H9 (cell line): ENCODE results near the gene CACNA1A. TPM values are rescaled to one million over a fixed set of nuclear protein-coding genes. Genes with fewer than 3 reads are reported as not detected.

Experiments used
- DNase-seq: peaks from one replicate; pipeline ENCODE4 v3.0.0-alpha.2; 2017
- H2AFZ ChIP-seq: one replicate; pipeline ENCODE4 v1.6.1; 2013; ENCODE audit warnings: mild to moderate bottlenecking, low read length, control low read depth, moderate library complexity
- H2AK5ac ChIP-seq: 2 replicates; pipeline ENCODE4 v1.6.1; 2013; ENCODE audit warnings: low read length, control low read depth, mixed read lengths; ENCODE audit not compliant: insufficient read length
- H2BK120ac ChIP-seq: one replicate; pipeline ENCODE4 v1.6.1; 2013; ENCODE audit warnings: low read depth, mild to moderate bottlenecking, low read length, control low read depth, inconsistent platforms; ENCODE audit not compliant: poor library complexity, severe bottlenecking
- H2BK12ac ChIP-seq: 2 replicates; pipeline ENCODE4 v1.6.1; 2013; ENCODE audit warnings: low read length, control low read depth, mixed read lengths, low read depth; ENCODE audit not compliant: insufficient read length
- H2BK15ac ChIP-seq: 2 replicates; pipeline ENCODE4 v1.6.1; 2013; ENCODE audit warnings: low read depth, low read length, control low read depth
- H2BK20ac ChIP-seq: one replicate; pipeline ENCODE4 v1.6.1; 2013; ENCODE audit warnings: low read depth, mild to moderate bottlenecking, low read length, control low read depth, inconsistent platforms; ENCODE audit not compliant: poor library complexity, severe bottlenecking
- H2BK5ac ChIP-seq: 2 replicates; pipeline ENCODE4 v1.6.1; 2013; ENCODE audit warnings: low read length, control low read depth, mixed read lengths; ENCODE audit not compliant: insufficient read length
- H3K14ac ChIP-seq: 2 replicates; pipeline ENCODE4 v1.6.1; 2013; ENCODE audit warnings: low read length, control low read depth; ENCODE audit not compliant: insufficient read depth
- H3K18ac ChIP-seq: 2 replicates; pipeline ENCODE4 v1.6.1; 2013; ENCODE audit warnings: low read depth, mild to moderate bottlenecking, mixed read lengths, low read length, control low read depth; ENCODE audit not compliant: insufficient read length
- H3K23ac ChIP-seq: 2 replicates; pipeline ENCODE4 v1.6.1; 2013; ENCODE audit warnings: low read length, control low read depth, mixed read lengths, low read depth; ENCODE audit not compliant: insufficient read length
- H3K23me2 ChIP-seq: 2 replicates; pipeline ENCODE4 v1.6.1; 2013; ENCODE audit warnings: low read depth, mild to moderate bottlenecking, mixed read lengths, low read length, control low read depth; ENCODE audit not compliant: insufficient read length, poor library complexity, severe bottlenecking
- H3K27ac ChIP-seq: 2 replicates; pipeline ENCODE4 v1.5.1; 2013; ENCODE audit warnings: low read length, control low read depth, mixed read lengths, low read depth; ENCODE audit not compliant: insufficient read length
- H3K27me3 ChIP-seq: 2 replicates; pipeline ENCODE4 v1.6.1; 2013; ENCODE audit warnings: low read length, control low read depth, inconsistent platforms; ENCODE audit not compliant: insufficient read depth
- H3K4ac ChIP-seq: 2 replicates; pipeline ENCODE4 v1.6.1; 2013; ENCODE audit warnings: low read depth, mild to moderate bottlenecking, control low read depth, inconsistent platforms, low read length, moderate library complexity
- H3K4me1 ChIP-seq: 2 replicates; pipeline ENCODE4 v1.6.1; 2013; ENCODE audit warnings: low read length, control low read depth, inconsistent platforms; ENCODE audit not compliant: insufficient read depth
- H3K4me2 ChIP-seq: 2 replicates; pipeline ENCODE4 v1.6.1; 2013; ENCODE audit warnings: low read length, control low read depth, mixed read lengths; ENCODE audit not compliant: insufficient read length, insufficient read depth
- H3K56ac ChIP-seq: 2 replicates; pipeline ENCODE4 v1.6.1; 2013; ENCODE audit warnings: low read depth, mild to moderate bottlenecking, mixed read lengths, low read length, control low read depth; ENCODE audit not compliant: insufficient read length
- H3K79me1 ChIP-seq: 2 replicates; pipeline ENCODE4 v1.6.1; 2013; ENCODE audit warnings: low read depth, mild to moderate bottlenecking, moderate library complexity, low read length, control low read depth, inconsistent platforms; ENCODE audit not compliant: insufficient read depth, poor library complexity, severe bottlenecking
- H3K79me2 ChIP-seq: 2 replicates; pipeline ENCODE4 v1.6.1; 2013; ENCODE audit warnings: low read length, control low read depth, inconsistent platforms; ENCODE audit not compliant: insufficient read depth
- H3K9ac ChIP-seq: 2 replicates; pipeline ENCODE4 v1.6.1; 2013; ENCODE audit warnings: low read length, control low read depth, mixed read lengths; ENCODE audit not compliant: insufficient read length; ENCODE audit errors: extremely low read depth
- H3K9me3 ChIP-seq: one replicate; pipeline ENCODE4 v1.6.1; 2013; ENCODE audit warnings: low read depth, low read length, inconsistent platforms; ENCODE audit not compliant: control insufficient read depth
- H3T11ph ChIP-seq: one replicate; pipeline ENCODE4 v1.6.1; 2013; ENCODE audit warnings: mild to moderate bottlenecking, low read length, control low read depth, inconsistent platforms
- H4K20me1 ChIP-seq: one replicate; pipeline ENCODE4 v1.6.1; 2013; ENCODE audit not compliant: control insufficient read depth, insufficient read length, insufficient read depth
- H4K5ac ChIP-seq: 2 replicates; pipeline ENCODE4 v1.6.1; 2013; ENCODE audit warnings: low read depth, mild to moderate bottlenecking, mixed read lengths, low read length, control low read depth; ENCODE audit not compliant: insufficient read length
- H4K8ac ChIP-seq: replicated peaks from 2 replicates; pipeline ENCODE4 v1.6.1; 2013; ENCODE audit warnings: low read length, control low read depth, mixed read lengths, low read depth; ENCODE audit not compliant: insufficient read length
- H4K91ac ChIP-seq: 2 replicates; pipeline ENCODE4 v1.6.1; 2013; ENCODE audit warnings: low read depth, mild to moderate bottlenecking, moderate library complexity, mixed read lengths, low read length, control low read depth; ENCODE audit not compliant: insufficient read length
- H3K27ac Mint-ChIP-seq, 3 experiments: 2 replicates in 2 of 3; 3 replicates in 1 of 3; pipeline ENCODE4 v1.8.0; 2020 to 2021; ENCODE audit warnings: mixed read lengths in 3 of 3, mild to moderate bottlenecking in 1 of 3, moderate library complexity in 1 of 3
- H3K27me3 Mint-ChIP-seq: 2 replicates; pipeline ENCODE4 v1.8.0; 2021; ENCODE audit warnings: low read depth, mild to moderate bottlenecking, moderate library complexity, mixed read lengths
- H3K36me3 Mint-ChIP-seq, 3 experiments: 2 replicates in 2 of 3; 3 replicates in 1 of 3; pipeline ENCODE4 v1.8.0; 2020 to 2021; ENCODE audit warnings: low read depth in 3 of 3, mixed read lengths in 3 of 3; ENCODE audit not compliant: insufficient read depth in 1 of 3
- H3K4me1 Mint-ChIP-seq, 2 experiments: 2 replicates each; pipeline ENCODE4 v1.8.0; 2020; ENCODE audit warnings: mixed read lengths in 2 of 2
- H3K4me3 Mint-ChIP-seq, 2 experiments: 2 replicates in 1 of 2; 3 replicates in 1 of 2; pipeline ENCODE4 v1.8.0; 2020 to 2021; ENCODE audit warnings: mild to moderate bottlenecking in 2 of 2, mixed read lengths in 2 of 2, moderate library complexity in 1 of 2
- H3K9me3 Mint-ChIP-seq, 2 experiments: 2 replicates in 1 of 2; 3 replicates in 1 of 2; pipeline ENCODE4 v1.8.0; 2020; ENCODE audit warnings: mild to moderate bottlenecking in 2 of 2, mixed read lengths in 2 of 2, moderate library complexity in 1 of 2
- WGBS: extraction: QIAGEN DNeasy Blood & Tissue Kit; methylation state at CpG from one replicate; pipeline ENCODE4 v1.1.7; 2013; ENCODE audit warnings: missing lambda C conversion rate, low lambda C conversion rate, mixed read lengths; ENCODE audit not compliant: insufficient read length; ENCODE audit errors: extremely low coverage; 5-methylcytosine and 5-hydroxymethylcytosine counted together
- total RNA-seq: library from RNA; stranded (reverse); gene quantifications from 2 replicates; pipeline ENCODE4 v1.2.1, GENCODE V29; 2021
- TF ChIP-seq, protein P1 (sequence below): fragments of 200-600 bp; sonication (generic); conservative IDR thresholded peaks from 3 replicates; pipeline ENCODE4 v1.8.0; 2021; ENCODE audit warnings: antibody characterized with exemption, mild to moderate bottlenecking

Gene CACNA1A
- total RNA-seq, 1 experiment from 2014 or later, result 8.0 TPM

- no peak for DNase-seq
- WGBS, result no CpG with 5 or more reads among the region's 3 CpGs
- H2BK120ac ChIP-seq, result no peak overlapping the region
- H3T11ph ChIP-seq, result no peak overlapping the region
- H3K14ac ChIP-seq, result no peak overlapping the region
- no peaks in the 10 kb centered on the region for H3K27me3 ChIP-seq
- H3K56ac ChIP-seq, result no peak overlapping the region
- H2BK20ac ChIP-seq, result no peak overlapping the region
- no peaks in the 10 kb centered on the region for H4K20me1 ChIP-seq
- Mint-ChIP-seq H3K27ac (no peak overlapping the region), H3K27me3 (peaks cover 42% of the 10 kb centered on the region), H3K4me1 (no peaks in the 10 kb centered on the region), H3K4me3 (no peak overlapping the region), H3K9me3 (peaks cover 0 to 4% of the 10 kb centered on the region in 2 experiments; a peak in 2 of 5 replicates), H3K36me3 (no peaks in the 10 kb centered on the region)
- no peak overlapping the region for H3K18ac ChIP-seq
- no peaks in the 10 kb centered on the region for H3K79me2 ChIP-seq
- H3K23ac ChIP-seq, result no peak overlapping the region
- H3K4ac ChIP-seq, result no peak overlapping the region
- TF ChIP-seq, protein P1, sequence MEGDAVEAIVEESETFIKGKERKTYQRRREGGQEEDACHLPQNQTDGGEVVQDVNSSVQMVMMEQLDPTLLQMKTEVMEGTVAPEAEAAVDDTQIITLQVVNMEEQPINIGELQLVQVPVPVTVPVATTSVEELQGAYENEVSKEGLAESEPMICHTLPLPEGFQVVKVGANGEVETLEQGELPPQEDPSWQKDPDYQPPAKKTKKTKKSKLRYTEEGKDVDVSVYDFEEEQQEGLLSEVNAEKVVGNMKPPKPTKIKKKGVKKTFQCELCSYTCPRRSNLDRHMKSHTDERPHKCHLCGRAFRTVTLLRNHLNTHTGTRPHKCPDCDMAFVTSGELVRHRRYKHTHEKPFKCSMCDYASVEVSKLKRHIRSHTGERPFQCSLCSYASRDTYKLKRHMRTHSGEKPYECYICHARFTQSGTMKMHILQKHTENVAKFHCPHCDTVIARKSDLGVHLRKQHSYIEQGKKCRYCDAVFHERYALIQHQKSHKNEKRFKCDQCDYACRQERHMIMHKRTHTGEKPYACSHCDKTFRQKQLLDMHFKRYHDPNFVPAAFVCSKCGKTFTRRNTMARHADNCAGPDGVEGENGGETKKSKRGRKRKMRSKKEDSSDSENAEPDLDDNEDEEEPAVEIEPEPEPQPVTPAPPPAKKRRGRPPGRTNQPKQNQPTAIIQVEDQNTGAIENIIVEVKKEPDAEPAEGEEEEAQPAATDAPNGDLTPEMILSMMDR, result no peak
- H3K4me1 ChIP-seq, result no peaks in the 10 kb centered on the region
- H4K5ac ChIP-seq, result no peak overlapping the region
- H3K9me3 ChIP-seq, result no peaks in the 10 kb centered on the region
- H2BK15ac ChIP-seq, result no peak overlapping the region
- no peak overlapping the region for H3K4me2 ChIP-seq
- no peak overlapping the region for H3K27ac ChIP-seq
- no peak overlapping the region for H2AFZ ChIP-seq
- H4K91ac ChIP-seq, result no peak overlapping the region
- no peak overlapping the region for H2BK12ac ChIP-seq
- H2AK5ac ChIP-seq, result no peak overlapping the region
- H3K79me1 ChIP-seq, result no peaks in the 10 kb centered on the region
- no peak overlapping the region for H2BK5ac ChIP-seq
- no peak overlapping the region for H3K9ac ChIP-seq
- H3K23me2 ChIP-seq, result no peaks in the 10 kb centered on the region
- no peak overlapping the region for H4K8ac ChIP-seq
Observed at GRCh38 chr19:13548131-13548530, 41.9 kb upstream of the CACNA1A start.
